ENCODE data around the gene EHD2.
"Not testable (repeated sequence)": the region's sequence is repeated elsewhere in the genome, so short reads cannot be mapped to it uniquely, and the experiment has no call there.

The EHD2 gene

GRCh38 chr19:47779524-47780214, 66.4 kb downstream of the EHD2 start:
- peak overlapping the region; percentile 91 for H3K4me3 ChIP-seq (ENCODE audit: insufficient read depth, low read depth, low read length, poor library complexity, severe bottlenecking)
- peaks cover 21% of the 10 kb centered on the region for H3K36me3 ChIP-seq (ENCODE audit: control insufficient read depth, insufficient read depth, low read length)
- H3K9me3 ChIP-seq (ENCODE audit: control insufficient read depth, low read length) = no peaks in the 10 kb centered on the region
- peak overlapping the region; percentile 90 for H3K27ac ChIP-seq (ENCODE audit: insufficient read depth, low read length, poor library complexity, severe bottlenecking)
- no peak for DNase-seq
- H3K4me1 ChIP-seq (ENCODE audit: control insufficient read depth, insufficient read depth, low read length, poor library complexity, severe bottlenecking) = peaks cover 9% of the 10 kb centered on the region
- no peaks in the 10 kb centered on the region for H3K27me3 ChIP-seq (replicated peaks; ENCODE audit: control insufficient read depth, insufficient read depth, low read length, poor library complexity, severe bottlenecking)

- no peak for DNase-seq
- H3K4me1 ChIP-seq (ENCODE audit: control insufficient read depth, insufficient read depth, low read length, poor library complexity, severe bottlenecking) = peaks cover 9% of the 10 kb centered on the region
- no peak overlapping the region for H3K27ac ChIP-seq (ENCODE audit: insufficient read depth, low read length, poor library complexity, severe bottlenecking)
- no peaks in the 10 kb centered on the region for H3K9me3 ChIP-seq (ENCODE audit: control insufficient read depth, low read length)
- H3K4me3 ChIP-seq (ENCODE audit: insufficient read depth, low read depth, low read length, poor library complexity, severe bottlenecking) = no peak overlapping the region
- H3K27me3 ChIP-seq (replicated peaks; ENCODE audit: control insufficient read depth, insufficient read depth, low read length, poor library complexity, severe bottlenecking) = no peaks in the 10 kb centered on the region
- H3K36me3 ChIP-seq (ENCODE audit: control insufficient read depth, insufficient read depth, low read length) = peaks cover 22% of the 10 kb centered on the region
Observed at GRCh38 chr19:47780215-47780551, 67.0 kb downstream of the EHD2 start.

GRCh38 chr19:47781590-47782262, 68.5 kb downstream of the EHD2 start:
- peaks cover 9% of the 10 kb centered on the region for H3K4me1 ChIP-seq (ENCODE audit: control insufficient read depth, insufficient read depth, low read length, poor library complexity, severe bottlenecking)
- H3K27me3 ChIP-seq (replicated peaks; ENCODE audit: control insufficient read depth, insufficient read depth, low read length, poor library complexity, severe bottlenecking) = no peaks in the 10 kb centered on the region
- H3K36me3 ChIP-seq (ENCODE audit: control insufficient read depth, insufficient read depth, low read length) = peaks cover 22% of the 10 kb centered on the region
- DNase-seq = no peak
- H3K4me3 ChIP-seq (ENCODE audit: insufficient read depth, low read depth, low read length, poor library complexity, severe bottlenecking) = no peak overlapping the region
- H3K9me3 ChIP-seq (ENCODE audit: control insufficient read depth, low read length) = no peaks in the 10 kb centered on the region
- H3K27ac ChIP-seq (ENCODE audit: insufficient read depth, low read length, poor library complexity, severe bottlenecking) = no peak overlapping the region

GRCh38 chr19:47786566-47786965, 73.3 kb downstream of the EHD2 start:
- Histone ChIP-seq H3K36me3 (ENCODE audit: control insufficient read depth, insufficient read depth, low read length) (peaks cover 14% of the 10 kb centered on the region), H3K4me3 (ENCODE audit: insufficient read depth, low read depth, low read length, poor library complexity, severe bottlenecking) (no peak overlapping the region), H3K27me3 (replicated peaks; ENCODE audit: control insufficient read depth, insufficient read depth, low read length, poor library complexity, severe bottlenecking) (no peaks in the 10 kb centered on the region), H3K4me1 (ENCODE audit: control insufficient read depth, insufficient read depth, low read length, poor library complexity, severe bottlenecking) (peaks cover 5% of the 10 kb centered on the region), H3K27ac (ENCODE audit: insufficient read depth, low read length, poor library complexity, severe bottlenecking) (no peak overlapping the region), H3K9me3 (ENCODE audit: control insufficient read depth, low read length) (no peaks in the 10 kb centered on the region)
- DNase-seq = no peak

GRCh38 chr19:47787307-47787706, 74.1 kb downstream of the EHD2 start:
- H3K4me1 ChIP-seq (ENCODE audit: control insufficient read depth, insufficient read depth, low read length, poor library complexity, severe bottlenecking); H3K27me3 ChIP-seq (replicated peaks; ENCODE audit: control insufficient read depth, insufficient read depth, low read length, poor library complexity, severe bottlenecking); DNase-seq; H3K4me3 ChIP-seq (ENCODE audit: insufficient read depth, low read depth, low read length, poor library complexity, severe bottlenecking); H3K27ac ChIP-seq (ENCODE audit: insufficient read depth, low read length, poor library complexity, severe bottlenecking); H3K9me3 ChIP-seq (ENCODE audit: control insufficient read depth, low read length): not testable (repeated sequence)
- peaks cover 14% of the 10 kb centered on the region for H3K36me3 ChIP-seq (ENCODE audit: control insufficient read depth, insufficient read depth, low read length)

- H3K27ac ChIP-seq (ENCODE audit: insufficient read depth, low read length, poor library complexity, severe bottlenecking); H3K27me3 ChIP-seq (replicated peaks; ENCODE audit: control insufficient read depth, insufficient read depth, low read length, poor library complexity, severe bottlenecking): not testable (repeated sequence)
Observed at GRCh38 chr19:47789811-47790210, 76.6 kb downstream of the EHD2 start.

GRCh38 chr19:47790398-47790814, 77.2 kb downstream of the EHD2 start:
- no peaks in the 10 kb centered on the region for H3K9me3 ChIP-seq (ENCODE audit: control insufficient read depth, low read length)
- H3K36me3 ChIP-seq (ENCODE audit: control insufficient read depth, insufficient read depth, low read length) = no peaks in the 10 kb centered on the region
- H3K27me3 ChIP-seq (replicated peaks; ENCODE audit: control insufficient read depth, insufficient read depth, low read length, poor library complexity, severe bottlenecking) = no peaks in the 10 kb centered on the region
- peaks cover 5% of the 10 kb centered on the region for H3K4me1 ChIP-seq (ENCODE audit: control insufficient read depth, insufficient read depth, low read length, poor library complexity, severe bottlenecking)
- peak; percentile 52 to 78 (median 56) for DNase-seq
- no peak overlapping the region for H3K4me3 ChIP-seq (ENCODE audit: insufficient read depth, low read depth, low read length, poor library complexity, severe bottlenecking)
- no peak overlapping the region for H3K27ac ChIP-seq (ENCODE audit: insufficient read depth, low read length, poor library complexity, severe bottlenecking)

More at GRCh38 chr19:47789811-47790210, 76.6 kb downstream of the EHD2 start:
- H3K36me3 ChIP-seq (ENCODE audit: control insufficient read depth, insufficient read depth, low read length); H3K4me3 ChIP-seq (ENCODE audit: insufficient read depth, low read depth, low read length, poor library complexity, severe bottlenecking); H3K9me3 ChIP-seq (ENCODE audit: control insufficient read depth, low read length); DNase-seq; H3K4me1 ChIP-seq (ENCODE audit: control insufficient read depth, insufficient read depth, low read length, poor library complexity, severe bottlenecking): not testable (repeated sequence)

GRCh38 chr19:47792616-47793015, 79.4 kb downstream of the EHD2 start:
- Histone ChIP-seq H3K4me3 (ENCODE audit: insufficient read depth, low read depth, low read length, poor library complexity, severe bottlenecking) (no peak overlapping the region), H3K4me1 (ENCODE audit: control insufficient read depth, insufficient read depth, low read length, poor library complexity, severe bottlenecking) (peaks cover 5% of the 10 kb centered on the region), H3K36me3 (ENCODE audit: control insufficient read depth, insufficient read depth, low read length) (no peaks in the 10 kb centered on the region), H3K27ac (ENCODE audit: insufficient read depth, low read length, poor library complexity, severe bottlenecking) (no peak overlapping the region), H3K9me3 (ENCODE audit: control insufficient read depth, low read length) (no peaks in the 10 kb centered on the region), H3K27me3 (replicated peaks; ENCODE audit: control insufficient read depth, insufficient read depth, low read length, poor library complexity, severe bottlenecking) (no peaks in the 10 kb centered on the region)
- DNase-seq = no peak
